GM23338 (cell line): ENCODE data around the gene ELOVL6. TPM values are rescaled to one million over a fixed set of nuclear protein-coding genes. Genes with fewer than 3 reads are reported as not detected.

Source experiments
- ATAC-seq: fragments of 200-7000 bp; cut with Tn5 transposase; 3 replicates; pipeline ENCODE4 v1.9.1; 2020
- DNase-seq: peaks from one replicate; pipeline ENCODE4 v3.0.0-alpha.2; 2015; ENCODE audit warnings: low spot score
- H2AFZ ChIP-seq: fragments of 200-600 bp; sonication (generic); 2 replicates; pipeline ENCODE4 v1.8.0; 2016; ENCODE audit warnings: antibody characterized with exemption, mild to moderate bottlenecking, moderate library complexity
- H3F3A ChIP-seq: fragments of 200-600 bp; sonication (generic); replicated peaks from 2 replicates; pipeline ENCODE4 v1.8.0; 2017; ENCODE audit warnings: antibody characterized with exemption, mixed run types, low read depth
- H3K27ac ChIP-seq: fragments of 200-600 bp; sonication (generic); 2 replicates; pipeline ENCODE4 v1.6.1; 2016; ENCODE audit warnings: low read depth
- H3K27me3 ChIP-seq: fragments of 200-600 bp; sonication (generic); 2 replicates; pipeline ENCODE4 v1.8.0; 2016; ENCODE audit warnings: mild to moderate bottlenecking, mixed run types, moderate library complexity; ENCODE audit not compliant: insufficient read depth
- H3K36me3 ChIP-seq: fragments of 200-600 bp; sonication (generic); 2 replicates; pipeline ENCODE4 v1.8.0; 2016; ENCODE audit warnings: mild to moderate bottlenecking; ENCODE audit not compliant: insufficient read depth
- H3K4me1 ChIP-seq: fragments of 200-600 bp; sonication (generic); 2 replicates; pipeline ENCODE4 v1.8.0; 2016; ENCODE audit warnings: mild to moderate bottlenecking, moderate library complexity; ENCODE audit not compliant: insufficient read depth
- H3K4me2 ChIP-seq: fragments of 200-600 bp; sonication (generic); 2 replicates; pipeline ENCODE4 v1.7.1; 2017; ENCODE audit warnings: mixed run types
- H3K4me3 ChIP-seq: fragments of 200-600 bp; sonication (generic); 2 replicates; pipeline ENCODE4 v1.6.1; 2016; ENCODE audit warnings: mixed run types
- H3K79me2 ChIP-seq: fragments of 200-600 bp; sonication (generic); replicated peaks from 2 replicates; pipeline ENCODE4 v1.8.0; 2017; ENCODE audit warnings: mild to moderate bottlenecking; ENCODE audit not compliant: insufficient read depth
- H3K9me2 ChIP-seq: fragments of 200-600 bp; sonication (generic); 2 replicates; pipeline ENCODE4 v1.8.0; 2017; ENCODE audit not compliant: insufficient read depth
- H4K20me1 ChIP-seq: fragments of 200-600 bp; sonication (generic); replicated peaks from 2 replicates; pipeline ENCODE4 v1.8.0; 2017; ENCODE audit warnings: mild to moderate bottlenecking; ENCODE audit not compliant: insufficient read depth
- H3K27ac Mint-ChIP-seq: 2 replicates; pipeline ENCODE4 v1.8.0; 2020; ENCODE audit warnings: inconsistent platforms, mild to moderate bottlenecking, moderate library complexity, mixed read lengths
- H3K27me3 Mint-ChIP-seq: 3 replicates; pipeline ENCODE4 v1.8.0; 2022; ENCODE audit warnings: low read depth, mild to moderate bottlenecking, moderate library complexity, mixed read lengths, inconsistent platforms; ENCODE audit not compliant: insufficient read depth, poor library complexity
- H3K36me3 Mint-ChIP-seq: 3 replicates; pipeline ENCODE4 v1.8.0; 2021; ENCODE audit warnings: low read depth, mild to moderate bottlenecking, inconsistent platforms, moderate library complexity, mixed read lengths
- H3K4me1 Mint-ChIP-seq: 3 replicates; pipeline ENCODE4 v1.8.0; 2020; ENCODE audit warnings: mild to moderate bottlenecking, inconsistent platforms, mixed read lengths
- H3K4me3 Mint-ChIP-seq: 3 replicates; pipeline ENCODE4 v1.8.0; 2021; ENCODE audit warnings: moderate library complexity, mild to moderate bottlenecking, inconsistent platforms, mixed read lengths
- H3K9me3 Mint-ChIP-seq: 3 replicates; pipeline ENCODE4 v1.8.0; 2020; ENCODE audit warnings: moderate library complexity, mild to moderate bottlenecking, inconsistent platforms, mixed read lengths
- EZH2 ChIP-seq: fragments of 200-600 bp; sonication (generic); IDR thresholded peaks from one replicate; pipeline ENCODE4 v1.8.0; 2017; ENCODE audit warnings: antibody characterized with exemption, mild to moderate bottlenecking, low read depth; ENCODE audit not compliant: unreplicated experiment
- EZH2phosphoT487 ChIP-seq: fragments of 200-600 bp; sonication (generic); IDR thresholded peaks from one replicate; pipeline ENCODE4 v1.8.1; 2018; ENCODE audit warnings: antibody characterized with exemption; ENCODE audit not compliant: unreplicated experiment
- JUNB ChIP-seq: IDR thresholded peaks from one replicate; pipeline ENCODE4 v1.6.1; 2016; ENCODE audit warnings: antibody characterized with exemption; ENCODE audit not compliant: unreplicated experiment
- NANOG ChIP-seq: IDR thresholded peaks from 2 replicates; pipeline ENCODE4 v1.6.1; 2016; ENCODE audit warnings: antibody characterized with exemption, borderline replicate concordance
- REST ChIP-seq: IDR thresholded peaks from one replicate; pipeline ENCODE4 v1.6.1; 2018; ENCODE audit warnings: antibody characterized with exemption; ENCODE audit not compliant: unreplicated experiment
- ZNF114 ChIP-seq: fragments of 250-450 bp; sonication (Bioruptor Pico); IDR thresholded peaks from 2 replicates; pipeline ENCODE4 v1.5.0; 2020; ENCODE audit warnings: mild to moderate bottlenecking, moderate library complexity
- ZNF331 ChIP-seq: fragments of 250-450 bp; sonication (Bioruptor Pico); IDR thresholded peaks from 2 replicates; pipeline ENCODE4 v1.5.0; 2020; ENCODE audit warnings: low read depth, mild to moderate bottlenecking, moderate library complexity
- ZNF462 ChIP-seq: fragments of 250-450 bp; sonication (Bioruptor Pico); IDR thresholded peaks from 2 replicates; pipeline ENCODE4 v1.5.0; 2020; ENCODE audit warnings: mild to moderate bottlenecking, moderate library complexity
- polyA plus RNA-seq: library from polyadenylated mRNA; unstranded; fragments of >200 nt; fragmentation: Nextera tagmentation; extraction: Ambion mirVana; gene quantifications from 2 replicates; pipeline ENCODE4 v1.2.1, GENCODE V29; 2016
- total RNA-seq: library from RNA; depleted of rRNA; stranded (reverse); fragments of >200 nt; shearing (Covaris generic); gene quantifications from 2 replicates; pipeline ENCODE4 v1.2.3, GENCODE V29; 2014

ELOVL6 gene
- total and polyA plus RNA-seq, 2 experiments from 2014 or later, result 82.7 to 89.5 TPM

GRCh38 chr4:110245577-110245976 lies 47.2 kb upstream of the ELOVL6 start (continued):
- no peak for TF ChIP-seq REST
- no peak for TF ChIP-seq ZNF462 (CRISPR knock-in tag)
- TF ChIP-seq NANOG, result no peak

GRCh38 chr4:110236324-110236723 lies 37.9 kb upstream of the ELOVL6 start:
- no peaks in the 10 kb centered on the region; the same call in 2 of the 3 replicates for H3K9me3 Mint-ChIP-seq
- no peaks in the 10 kb centered on the region for H3F3A ChIP-seq
- H3K4me2 ChIP-seq, result no peak overlapping the region
- H3K27me3 Mint-ChIP-seq, result peaks cover 4% of the 10 kb centered on the region
- no peak for DNase-seq
- H3K27ac ChIP-seq, result no peak overlapping the region
- no peak overlapping the region for H3K27ac Mint-ChIP-seq
- no peak for ATAC-seq
- no peaks in the 10 kb centered on the region for H4K20me1 ChIP-seq
- no peaks in the 10 kb centered on the region for H3K36me3 Mint-ChIP-seq
- H3K36me3 ChIP-seq, result peaks cover 4% of the 10 kb centered on the region; the same call in 1 of the 2 replicates
- no peaks in the 10 kb centered on the region for H3K4me1 Mint-ChIP-seq
- no peaks in the 10 kb centered on the region for H3K4me1 ChIP-seq
- no peak overlapping the region for H2AFZ ChIP-seq
- H3K4me3 Mint-ChIP-seq, result no peak overlapping the region
- no peaks in the 10 kb centered on the region for H3K79me2 ChIP-seq
- H3K9me2 ChIP-seq, result no peaks in the 10 kb centered on the region
- no peak overlapping the region for H3K4me3 ChIP-seq
- H3K27me3 ChIP-seq, result no peaks in the 10 kb centered on the region
- no peak for TF ChIP-seq JUNB
- no peak for TF ChIP-seq ZNF114 (CRISPR knock-in tag)
- TF ChIP-seq ZNF331 (CRISPR knock-in tag), result no peak
- TF ChIP-seq REST, result no peak
- TF ChIP-seq EZH2phosphoT487, result no peak
- no peak for TF ChIP-seq EZH2
